Stimulated activated CD8-positive, alpha-beta memory T cell treated with anti-CD3 and anti-CD28 coated beads, Interleukin-15, amount 100 ng/mL, for 4 hours (primary cell): ENCODE data around the gene TRIM44.
"Not testable (repeated sequence)": the region's sequence is repeated elsewhere in the genome, so short reads cannot be mapped to it uniquely, and the experiment has no call there.

Source experiments
- DNase-seq, 2 donors: peaks; one replicate each; pipeline ENCODE4 v3.0.0-alpha.2; 2020; ENCODE audit warnings: low read depth in 2 of 2

Gene TRIM44

GRCh38 chr11:35814720-35815305 is 152.2 kb downstream of the TRIM44 start:
- no peak for DNase-seq

- no peak for DNase-seq
Observed at GRCh38 chr11:35815556-35816315, 153.2 kb downstream of the TRIM44 start.

GRCh38 chr11:35820614-35821013 is 158.0 kb downstream of the TRIM44 start:
- DNase-seq: no peak

- no peak for DNase-seq
Observed at GRCh38 chr11:35822815-35823495, 160.4 kb downstream of the TRIM44 start.

GRCh38 chr11:35823742-35824298 is 161.2 kb downstream of the TRIM44 start:
- no peak for DNase-seq

GRCh38 chr11:35825386-35825785 is 162.8 kb downstream of the TRIM44 start:
- DNase-seq: no peak

GRCh38 chr11:35826006-35826405 is 163.4 kb downstream of the TRIM44 start:
- DNase-seq: no peak

GRCh38 chr11:35826949-35827348 is 164.4 kb downstream of the TRIM44 start:
- no peak for DNase-seq

- no peak for DNase-seq
Observed at GRCh38 chr11:35836205-35836604, 173.6 kb downstream of the TRIM44 start.

GRCh38 chr11:35838071-35838470 is 175.5 kb downstream of the TRIM44 start:
- DNase-seq: no peak

GRCh38 chr11:35838697-35839367 is 176.3 kb downstream of the TRIM44 start:
- DNase-seq: not testable (repeated sequence)

GRCh38 chr11:35839368-35840161 is 177.0 kb downstream of the TRIM44 start:
- no peak for DNase-seq

- no peak for DNase-seq
Observed at GRCh38 chr11:35841733-35842132, 179.2 kb downstream of the TRIM44 start.

- DNase-seq: no peak
Observed at GRCh38 chr11:35842958-35843357, 180.4 kb downstream of the TRIM44 start.

GRCh38 chr11:35844579-35844978 is 182.0 kb downstream of the TRIM44 start:
- DNase-seq: no peak

GRCh38 chr11:35845860-35846259 is 183.3 kb downstream of the TRIM44 start:
- no peak for DNase-seq

GRCh38 chr11:35846874-35847273 is 184.3 kb downstream of the TRIM44 start:
- no peak for DNase-seq

- no peak for DNase-seq
Observed at GRCh38 chr11:35847473-35847872, 184.9 kb downstream of the TRIM44 start.

GRCh38 chr11:35848616-35849015 is 186.0 kb downstream of the TRIM44 start:
- no peak for DNase-seq

GRCh38 chr11:35850191-35850590 is 187.6 kb downstream of the TRIM44 start:
- no peak for DNase-seq

- no peak for DNase-seq
Observed at GRCh38 chr11:35851342-35851741, 188.8 kb downstream of the TRIM44 start.
